K562 (cell line): ENCODE data around the gene GRAMD4. TPM values are rescaled to one million over a fixed set of nuclear protein-coding genes. Genes with fewer than 3 reads are reported as not detected.

Experiments
- ATAC-seq: fragments of 200-7000 bp; cut with Tn5 transposase; 3 replicates; pipeline ENCODE4 v1.9.1; 2020; ENCODE audit warnings: moderate library complexity
- BruUV-seq: library from RNA; stranded (reverse); fragments of 400-500 nt; replicated peaks from 2 replicates; lab custom pipeline; 2021; lab: Mats Ljungman, UMichigan
- CTCF ChIA-PET: fragments of 300-600 bp; formaldehyde crosslinking; extraction: SDS; loops from one replicate; lab custom pipeline; 2021; ENCODE audit warnings: low intra/inter-chr PET ratio; lab: Yijun Ruan, JAX
- POLR2A ChIA-PET: fragments of 300-600, 350-650 bp; sonication (Branson Sonifier 250); formaldehyde crosslinking; extraction: SDS; loops from one replicate; lab custom pipeline; 2021; ENCODE audit warnings: antibody characterized with exemption, inconsistent platforms; lab: Yijun Ruan, JAX
- DNase-seq, 4 experiments: peaks; one replicate each; pipeline versions ENCODE4 v3.0.0 to v3.0.0-alpha.2; 2011 to 2018; ENCODE audit warnings: low spot score in 3 of 4, mixed read lengths in 3 of 4; ENCODE audit errors: extremely low read depth in 1 of 4
- FAIRE-seq: peaks from 2 replicates; lab custom pipeline; 2011; peaks lifted over from hg19 to GRCh38; lab: Jason Lieb, UNC
- H2AFZ ChIP-seq: 2 replicates; pipeline ENCODE4 v1.6.0; 2011; ENCODE audit warnings: low read depth, low read length, control low read depth, inconsistent platforms
- H3K27ac ChIP-seq: fragments of 200-600 bp; 3 replicates; pipeline ENCODE4 v1.8.0; 2011; ENCODE audit warnings: low read depth, mild to moderate bottlenecking, control low read depth, inconsistent platforms, low read length, moderate library complexity, mixed read lengths; ENCODE audit errors: extremely low read depth
- H3K27me3 ChIP-seq, 2 experiments: fragments of 300-600 bp in 1 of 2; 2 replicates in 1 of 2; 3 replicates in 1 of 2; pipeline versions ENCODE4 v1.6.0 to v1.8.0; 2011; ENCODE audit warnings: inconsistent platforms in 2 of 2, low read length in 2 of 2, mild to moderate bottlenecking in 1 of 2, mixed read lengths in 1 of 2, moderate library complexity in 1 of 2; ENCODE audit not compliant: control insufficient read depth in 2 of 2, insufficient read depth in 2 of 2
- H3K36me3 ChIP-seq: fragments of 300-600 bp; 3 replicates; pipeline ENCODE4 v1.8.0; 2011; ENCODE audit warnings: mild to moderate bottlenecking, low read length, inconsistent platforms; ENCODE audit not compliant: control insufficient read depth, insufficient read depth
- H3K4me1 ChIP-seq, 2 experiments: fragments of 200-600 bp in 1 of 2; replicated peaks in 1 of 2; 2 replicates in 1 of 2; 3 replicates in 1 of 2; pipeline versions ENCODE4 v1.5.1 to v1.8.0; 2011; ENCODE audit warnings: inconsistent platforms in 2 of 2, low read length in 2 of 2, mild to moderate bottlenecking in 1 of 2, mixed read lengths in 1 of 2, moderate library complexity in 1 of 2; ENCODE audit not compliant: control insufficient read depth in 2 of 2, insufficient read depth in 2 of 2
- H3K4me2 ChIP-seq: 2 replicates; pipeline ENCODE4 v1.6.1; 2011; ENCODE audit warnings: low read length, control low read depth, inconsistent platforms, mixed read lengths; ENCODE audit not compliant: insufficient read depth
- H3K4me3 ChIP-seq: fragments of 200-600 bp; sonication (generic), shearing (Covaris generic); 2 replicates; pipeline ENCODE4 v1.5.1; 2016; ENCODE audit warnings: control low read depth, inconsistent platforms
- H3K79me2 ChIP-seq: fragments of 200-600 bp; 3 replicates; pipeline ENCODE4 v1.8.0; 2011; ENCODE audit warnings: low read length, inconsistent platforms; ENCODE audit not compliant: control insufficient read depth, insufficient read depth
- H3K9ac ChIP-seq, 2 experiments: 2 replicates each; pipeline versions ENCODE4 v1.6.0 to v1.6.1; 2011; ENCODE audit warnings: low read depth in 2 of 2, low read length in 2 of 2, control low read depth in 1 of 2, inconsistent platforms in 1 of 2, mild to moderate bottlenecking in 1 of 2, mixed read lengths in 1 of 2; ENCODE audit not compliant: insufficient read depth in 1 of 2
- H3K9me1 ChIP-seq: one replicate; pipeline ENCODE4 v1.6.0; 2011; ENCODE audit warnings: inconsistent platforms, mild to moderate bottlenecking, low read length, moderate library complexity; ENCODE audit not compliant: control insufficient read depth, insufficient read depth
- H3K9me3 ChIP-seq: replicated peaks from 2 replicates; pipeline ENCODE4 v1.5.1; 2011; ENCODE audit warnings: low read depth, low read length, inconsistent platforms; ENCODE audit not compliant: control insufficient read depth, insufficient read depth
- H4K20me1 ChIP-seq: replicated peaks from 2 replicates; pipeline ENCODE4 v1.6.1; 2011; ENCODE audit warnings: low read length, inconsistent platforms, mixed read lengths; ENCODE audit not compliant: control insufficient read depth, insufficient read depth
- ARID3B ChIP-seq: fragments of 250-450 bp; sonication (Bioruptor Pico); IDR thresholded peaks from 2 replicates; pipeline ENCODE4 v1.4.0; 2020; ENCODE audit warnings: borderline replicate concordance
- CREB1 ChIP-seq, 2 experiments: sonication (generic) in 1 of 2; formaldehyde crosslinking in 1 of 2; IDR thresholded peaks; 2 replicates each; pipeline versions ENCODE4 v1.6.1 to v1.8.0; 2012 to 2022; ENCODE audit warnings: inconsistent platforms in 1 of 2, mild to moderate bottlenecking in 1 of 2, missing genetic modification reagents in 1 of 2, moderate library complexity in 1 of 2
- EP300 ChIP-seq: IDR thresholded peaks from 2 replicates; pipeline ENCODE4 v1.6.1; 2012; ENCODE audit warnings: low read length, improper control_type of control experiment
- GTF2E2 ChIP-seq: fragments of 200-800 bp; sonication (Bioruptor generic); IDR thresholded peaks from 2 replicates; pipeline ENCODE4 v1.6.1; 2016; ENCODE audit warnings: missing genetic modification characterization, missing compliant biosample characterization
- ID3 ChIP-seq, 2 experiments: fragments of 250-450 bp in 1 of 2; fragments of 450-650 bp in 1 of 2; sonication (Bioruptor Pico) in 1 of 2; IDR thresholded peaks; 2 replicates each; pipeline versions ENCODE4 v1.6.1 to v1.8.0; 2016 to 2021; ENCODE audit warnings: mild to moderate bottlenecking in 2 of 2, moderate library complexity in 2 of 2, missing compliant biosample characterization in 1 of 2, missing genetic modification characterization in 1 of 2
- KAT2B ChIP-seq: IDR thresholded peaks from one replicate; pipeline ENCODE4 v1.6.1; 2012; ENCODE audit warnings: low read depth, mild to moderate bottlenecking, control low read depth, inconsistent platforms, low read length, moderate library complexity
- MAX ChIP-seq: sonication (generic); formaldehyde crosslinking; IDR thresholded peaks from 2 replicates; pipeline ENCODE4 v1.9.0; 2022; ENCODE audit warnings: mild to moderate bottlenecking, missing genetic modification reagents
- MTA2 ChIP-seq: fragments of 450-650 bp; IDR thresholded peaks from 2 replicates; pipeline ENCODE4 v1.6.1; 2016; ENCODE audit warnings: low read depth
- MYBL2 ChIP-seq, 2 experiments: fragments of 450-650 bp in 1 of 2; sonication (generic) in 1 of 2; formaldehyde crosslinking in 1 of 2; IDR thresholded peaks; 2 replicates each; pipeline versions ENCODE4 v1.6.1 to v1.8.1; 2017 to 2022; ENCODE audit warnings: borderline replicate concordance in 1 of 2, inconsistent platforms in 1 of 2, low read depth in 1 of 2, mild to moderate bottlenecking in 1 of 2, missing genetic modification reagents in 1 of 2, moderate library complexity in 1 of 2
- PBX2 ChIP-seq, 2 experiments: IDR thresholded peaks in 1 of 2; conservative IDR thresholded peaks in 1 of 2; 2 replicates each; pipeline ENCODE4 v1.6.1; 2016; ENCODE audit warnings: low read depth in 2 of 2, mild to moderate bottlenecking in 1 of 2, missing compliant biosample characterization in 1 of 2, missing genetic modification characterization in 1 of 2, moderate library complexity in 1 of 2
- PHF8 ChIP-seq: fragments of 200-600 bp; sonication (generic); IDR thresholded peaks from 2 replicates; pipeline ENCODE4 v1.6.1; 2012; ENCODE audit warnings: mixed run types, mild to moderate bottlenecking, inconsistent platforms, low read length, moderate library complexity, borderline replicate concordance
- SRSF7 ChIP-seq: fragments of 200-400 bp; formaldehyde crosslinking; optimal IDR thresholded peaks from 2 replicates; pipeline ENCODE3; 2017; ENCODE audit warnings: mild to moderate bottlenecking, low read depth, low read length
- STAT5A ChIP-seq: IDR thresholded peaks from 2 replicates; pipeline ENCODE4 v1.6.1; 2012; ENCODE audit warnings: low read length, inconsistent platforms, borderline replicate concordance
- TCF7L2 ChIP-seq: fragments of 150-350 bp; IDR thresholded peaks from 2 replicates; pipeline ENCODE4 v1.6.1; 2016; ENCODE audit warnings: low read depth, mild to moderate bottlenecking, low read length, moderate library complexity
- WGBS: fragments of 100-300 bp; shearing (Covaris generic); methylation state at CpG from one replicate; pipeline ENCODE4 v1.1.6; 2016; ENCODE audit warnings: low coverage, mixed read lengths; ENCODE audit not compliant: insufficient coverage; ENCODE audit errors: missing lambda C conversion rate; 5-methylcytosine and 5-hydroxymethylcytosine counted together
- in situ Hi-C: fragments of 300-500 bp; cut with MboI; formaldehyde crosslinking; loops from 4 replicates; pipeline ENCODE4 v1.15.0; 2018; ENCODE audit warnings: inconsistent platforms, mixed read lengths
- intact Hi-C: fragments of 100-400 bp; cut with micrococcal nuclease; formaldehyde crosslinking; loops from 2 replicates; pipeline ENCODE4 v1.14.2; 2022
- polyA plus RNA-seq, 8 experiments: library from polyadenylated mRNA; depleted of rRNA in 4 of 8; stranded (reverse) in 5 of 8; unstranded in 3 of 8; fragments of >200 nt; fragmentation: Nextera tagmentation in 2 of 8; fragmentation: Illumina TruSeq in 1 of 8; extraction: Ambion mirVana in 2 of 8; extraction: Trizol in 1 of 8; gene quantifications; 2 replicates each; pipeline versions ENCODE4 v1.2.1 to v1.2.3, GENCODE V29; 2011 to 2014; ENCODE audit warnings: inconsistent platforms in 1 of 8, missing spikeins in 1 of 8
- total RNA-seq, 7 experiments: library from RNA; depleted of rRNA in 6 of 7; stranded (reverse); fragments of >200 nt in 6 of 7; fragmentation: Illumina TruSeq in 2 of 7; extraction: Trizol in 2 of 7; gene quantifications; 2 replicates each; pipeline versions ENCODE4 v1.2.1 to v1.2.3, GENCODE V29; 2011 to 2021; ENCODE audit warnings: low replicate concordance in 1 of 7

GRAMD4 gene
- total and polyA plus RNA-seq, 9 of the 15 experiments (the other 6 are each of a cell fraction or from before 2014, with no cell fraction given): 0.18 to 44.8 (median 18.6) TPM

GRCh38 chr22:46626356-46626755 lies 6.2 kb downstream of the GRAMD4 start:
- POLR2A ChIA-PET: no interaction called here
- CTCF ChIA-PET: no interaction called here
- no TSS peak for BruUV-seq

More at GRCh38 chr22:46626356-46626755, 6.2 kb downstream of the GRAMD4 start:
- Histone ChIP-seq H3K27me3 (no peaks in the 10 kb centered on the region), H3K9me1 (peaks cover 3% of the 10 kb centered on the region), H3K27ac (no peak overlapping the region), H3K9ac (peak overlapping the region in 1 of 2 experiments; percentile 55; a peak in 2 of 4 replicates), H2AFZ (no peak overlapping the region), H4K20me1 (no peaks in the 10 kb centered on the region; the same call in 1 of the 2 replicates), H3K4me3 (no peak overlapping the region), H3K36me3 (peaks cover 14% of the 10 kb centered on the region; the same call in 1 of the 3 replicates), H3K4me1 (peaks cover 3 to 49% of the 10 kb centered on the region in 2 experiments; a peak in 4 of 5 replicates), H3K79me2 (peaks cover 23% of the 10 kb centered on the region; the same call in 2 of the 3 replicates), H3K4me2 (no peak overlapping the region), H3K9me3 (no peaks in the 10 kb centered on the region)
- 0 out of 3 replicates have a peak, but pooled peaks have one; percentile 31 for ATAC-seq
- in situ Hi-C loops: no loop called here
- DNase-seq: peak in 2 of 4 experiments; percentile 19 to 22
- intact Hi-C loops: no loop called here
- TF ChIP-seq MYBL2 (IDR thresholded peaks at IDR 0.05; ENCODE audit: low read depth): no peak
- no peak for TF ChIP-seq MYBL2 (CRISPR knock-in tag; IDR thresholded peaks at IDR 0.05; ENCODE audit: borderline replicate concordance)
- TF ChIP-seq PHF8: no peak
- no peak for TF ChIP-seq MAX (CRISPR knock-in tag)
- no peak for TF ChIP-seq EP300
- no peak for TF ChIP-seq TCF7L2
- TF ChIP-seq PBX2 (CRISPR knock-in tag; IDR thresholded peaks at IDR 0.05; ENCODE audit: low read depth): no peak
- no peak for TF ChIP-seq PBX2 (tag; conservative IDR thresholded peaks at IDR 0.05; ENCODE audit: low read depth)
- no peak for TF ChIP-seq ID3 (CRISPR knock-in tag; IDR thresholded peaks at IDR 0.05)
- TF ChIP-seq ID3 (tag; IDR thresholded peaks at IDR 0.05): no peak
- TF ChIP-seq MTA2: no peak
- no peak for TF ChIP-seq CREB1 (IDR thresholded peaks at IDR 0.05)
- TF ChIP-seq CREB1 (CRISPR knock-in tag; IDR thresholded peaks at IDR 0.05): no peak
- TF ChIP-seq KAT2B: no peak
- TF ChIP-seq STAT5A: no peak
- no peak for TF ChIP-seq ARID3B (CRISPR knock-in tag)
- TF ChIP-seq GTF2E2 (tag): no peak
- no peak for TF ChIP-seq SRSF7
- TF ChIP-seq, all 486 proteins: peak for 0
- no peak for FAIRE-seq
- 39% methylated on average over 10 of the region's 23 CpGs for WGBS
